Stimulated activated CD8-positive, alpha-beta memory T cell treated with anti-CD3 and anti-CD28 coated beads, Interleukin-12 subunit alpha, Interleukin-12 subunit beta, amount 100 ng/mL, for 4 hours (primary cell): ENCODE measurements around the gene JUND.

Experiments used
- DNase-seq: peaks from one replicate; pipeline ENCODE4 v3.0.0-alpha.2; 2020; ENCODE audit warnings: low read depth

The JUND gene

DNA sequence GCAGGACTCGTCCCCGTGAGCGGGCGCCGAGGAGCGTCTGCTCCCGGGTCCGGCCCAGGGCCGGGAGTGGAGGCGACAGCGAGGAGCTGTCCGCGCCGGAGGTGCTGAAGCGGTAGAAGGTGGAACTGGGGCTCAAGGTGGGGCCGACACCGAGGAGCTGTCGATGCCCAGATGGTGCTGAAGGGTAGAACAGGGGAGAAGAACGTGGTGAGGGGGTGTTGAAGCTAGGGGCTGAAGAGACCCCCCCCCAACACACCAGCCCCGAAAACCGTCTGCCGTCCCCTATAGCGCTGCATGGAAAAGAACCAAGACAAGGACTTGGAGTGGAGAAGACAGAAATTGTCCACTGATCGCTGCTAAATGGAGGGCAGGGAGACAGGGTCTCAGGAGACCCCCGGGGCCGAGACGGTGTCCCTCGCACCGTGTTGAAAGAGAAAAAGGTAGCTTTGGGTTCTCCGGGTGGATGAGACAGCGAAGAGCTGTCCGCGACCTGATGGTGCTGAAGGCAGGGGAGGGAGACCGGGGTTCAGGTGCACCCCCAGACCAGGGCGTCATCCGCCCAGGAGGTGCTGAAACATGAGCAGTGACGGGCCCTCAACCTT lies 48.1 kb downstream of the JUND start:
- no peak for DNase-seq

DNA sequence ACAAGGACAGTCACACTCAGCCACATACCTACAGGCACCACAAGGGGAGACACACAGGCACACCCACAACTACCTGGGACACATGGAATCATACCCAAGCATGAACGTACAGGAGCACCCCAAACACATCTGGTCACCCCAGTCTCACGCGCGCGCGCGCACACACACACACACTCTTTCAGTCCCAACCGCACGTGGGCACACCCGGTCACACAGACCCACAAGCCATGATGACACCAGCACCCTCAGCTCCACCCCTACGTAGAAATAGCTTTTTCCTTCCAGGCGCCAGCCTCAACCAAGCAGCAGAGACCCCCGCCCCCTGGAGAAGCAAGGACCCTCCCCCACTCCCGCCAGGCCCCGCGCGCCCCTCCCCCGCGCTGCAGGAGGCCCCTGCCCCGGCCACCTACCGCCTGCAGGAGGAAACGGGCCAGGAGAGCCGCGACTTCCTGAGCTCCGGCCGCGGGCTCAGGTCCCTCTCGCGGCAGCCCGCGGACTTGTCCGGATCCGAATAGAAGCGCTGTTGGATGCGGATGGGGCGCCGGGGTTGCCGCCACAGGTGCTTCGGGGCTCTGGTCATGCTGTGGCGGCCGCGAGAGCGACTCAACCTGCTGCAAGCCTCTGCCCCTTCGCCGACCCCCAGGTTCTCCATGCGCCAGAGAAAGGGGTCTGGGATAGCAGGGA lies 48.7 kb downstream of the JUND start:
- DNase-seq, result no peak

DNA sequence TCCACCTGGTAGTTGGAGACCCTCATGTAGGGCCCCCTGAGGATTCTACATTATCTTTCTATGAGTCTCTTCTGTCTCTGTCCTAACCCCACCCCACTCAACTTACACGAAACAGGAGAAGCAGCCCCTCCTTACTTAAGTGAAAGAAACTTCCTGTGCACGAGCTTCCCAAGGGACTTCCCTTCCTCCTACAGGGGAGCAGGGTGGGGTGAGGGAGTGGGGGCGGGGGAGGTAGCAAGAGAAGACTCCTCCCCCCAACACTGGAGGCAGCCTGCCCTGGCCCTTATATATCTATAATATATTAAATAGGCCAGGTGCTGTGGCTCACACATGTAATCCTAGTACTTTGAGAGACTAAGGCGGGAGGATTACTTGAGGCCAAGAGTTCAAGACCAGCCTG lies 49.6 kb downstream of the JUND start:
- no peak for DNase-seq

DNA sequence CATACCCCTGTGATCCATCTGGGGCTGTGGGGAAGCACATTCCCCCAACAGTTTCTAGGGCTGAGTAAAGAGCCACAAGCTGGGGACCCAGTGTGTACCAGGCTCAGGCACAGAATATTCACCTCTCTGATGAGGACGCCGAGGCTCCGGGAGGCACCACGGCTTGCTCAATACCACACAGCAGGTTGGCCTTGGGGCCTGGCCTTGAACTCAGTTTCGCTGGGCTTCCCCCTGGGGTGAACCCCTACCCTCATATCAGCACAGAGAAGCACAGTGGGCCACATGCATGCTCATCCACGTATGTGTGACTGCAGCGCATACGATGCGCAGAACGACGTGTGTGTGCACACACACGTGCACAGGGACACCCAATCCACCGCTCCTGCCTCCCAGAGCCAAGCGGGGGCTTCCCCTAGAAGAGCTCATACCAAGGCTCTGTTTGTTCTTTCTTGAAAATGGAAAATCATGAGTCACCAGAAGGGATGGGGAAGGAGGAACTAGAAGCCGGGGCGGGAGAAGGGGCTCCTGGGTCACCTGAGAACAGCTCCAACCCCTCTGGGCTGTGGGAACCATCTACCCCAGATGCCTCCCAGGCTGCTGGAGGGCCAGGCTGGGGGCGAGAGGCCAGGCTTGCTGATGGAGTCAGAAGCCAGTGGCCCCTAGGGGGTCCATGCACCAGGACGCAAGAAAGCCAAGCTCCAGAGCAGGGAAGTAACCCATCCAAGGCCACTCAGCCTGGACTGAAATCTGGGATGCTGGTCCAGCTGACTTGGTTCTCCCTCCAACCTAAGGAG lies 50.3 kb downstream of the JUND start:
- no peak for DNase-seq

DNA sequence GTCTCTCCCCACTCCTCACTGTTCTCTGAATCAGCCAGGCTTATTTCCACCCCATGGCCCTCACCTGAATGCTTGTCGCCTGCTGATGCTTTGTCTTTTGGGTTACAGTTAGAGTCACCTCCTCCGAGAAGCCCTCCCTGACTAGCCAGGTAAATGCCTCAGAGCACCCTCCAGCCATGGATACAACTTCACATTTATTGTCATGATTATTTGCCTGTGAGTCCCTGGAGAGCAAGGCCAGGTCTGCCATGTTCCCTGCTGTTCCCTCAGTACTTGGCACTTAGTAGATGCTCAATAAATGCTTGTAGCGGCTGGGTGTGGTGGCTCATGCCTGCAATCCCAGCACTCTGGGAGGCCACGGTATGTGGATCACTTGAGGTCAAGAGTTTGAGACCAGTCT lies 51.5 kb downstream of the JUND start:
- no peak for DNase-seq
